HCT116 (cell line): ENCODE measurements around the gene DHDH. TPM values are rescaled to one million over a fixed set of nuclear protein-coding genes. Genes with fewer than 3 reads are reported as not detected.

Experiments
- CBX3 ChIP-seq: IDR thresholded peaks from 2 replicates; pipeline ENCODE4 v1.6.1; 2012; ENCODE audit warnings: low read depth
- CEBPB ChIP-seq: IDR thresholded peaks from 2 replicates; pipeline ENCODE4 v1.6.1; 2012; ENCODE audit warnings: low read depth
- CTCF ChIP-seq, 3 experiments: fragments of 200-600 bp in 1 of 3; sonication (generic) in 1 of 3; IDR thresholded peaks in 2 of 3; conservative IDR thresholded peaks in 1 of 3; 2 replicates each; pipeline ENCODE4 v1.5.1; 2012 to 2017; ENCODE audit warnings: low read depth in 2 of 3, low read length in 2 of 3, antibody characterized with exemption in 1 of 3, borderline replicate concordance in 1 of 3, control low read depth in 1 of 3, mild to moderate bottlenecking in 1 of 3, mixed read lengths in 1 of 3, mixed run types in 1 of 3, moderate library complexity in 1 of 3; ENCODE audit not compliant: insufficient read depth in 1 of 3
- ELF1 ChIP-seq: IDR thresholded peaks from 2 replicates; pipeline ENCODE4 v1.6.1; 2012; ENCODE audit warnings: low read depth, borderline replicate concordance
- EZH2 ChIP-seq: fragments of 200-600 bp; sonication (generic); IDR thresholded peaks from 2 replicates; pipeline ENCODE4 v1.6.1; 2017; ENCODE audit warnings: antibody characterized with exemption, mixed run types
- FOSL1 ChIP-seq: IDR thresholded peaks from 2 replicates; pipeline ENCODE4 v1.6.1; 2012; ENCODE audit warnings: low read depth
- RAD21 ChIP-seq: IDR thresholded peaks from 2 replicates; pipeline ENCODE4 v1.6.1; 2012; ENCODE audit warnings: low read depth, mild to moderate bottlenecking
- SP1 ChIP-seq: IDR thresholded peaks from 2 replicates; pipeline ENCODE4 v1.6.1; 2012; ENCODE audit warnings: low read depth
- TCF7L2 ChIP-seq: IDR thresholded peaks from 2 replicates; pipeline ENCODE4 v1.7.0; 2011; ENCODE audit warnings: borderline replicate concordance, inconsistent platforms; ENCODE audit not compliant: insufficient read depth, insufficient read length; ENCODE audit errors: extremely low read depth
- ZBTB33 ChIP-seq: IDR thresholded peaks from 2 replicates; pipeline ENCODE4 v1.6.1; 2011; ENCODE audit warnings: mild to moderate bottlenecking, low read length, moderate library complexity; ENCODE audit not compliant: insufficient replicate concordance; ENCODE audit errors: extremely low read depth
- total RNA-seq: library from RNA; stranded (reverse); gene quantifications from one replicate; pipeline ENCODE4 v1.2.1, GENCODE V29; 2021; ENCODE audit not compliant: unreplicated experiment

The DHDH gene
- total RNA-seq, 1 experiment from 2014 or later: 8.6 TPM

GRCh38 chr19:48950159-48950558 is 16.7 kb downstream of the DHDH start (continued):
- TF ChIP-seq TCF7L2: no peak
- TF ChIP-seq SP1: no peak
- TF ChIP-seq ELF1: no peak
- no peak for TF ChIP-seq CEBPB
- no peak for TF ChIP-seq CBX3
- no peak for TF ChIP-seq EZH2
- TF ChIP-seq ZBTB33: no peak
- no peak for TF ChIP-seq FOSL1
- no peak for TF ChIP-seq CTCF (IDR thresholded peaks at IDR 0.05 in 2 of 3, conservative IDR thresholded peaks at IDR 0.05 in 1 of 3; ENCODE audit: borderline replicate concordance in 1 of 3, insufficient read depth in 1 of 3, low read depth in 2 of 3, low read length in 2 of 3)
- TF ChIP-seq RAD21: no peak
- TF ChIP-seq, all 23 proteins: peak for 0
